Prostate gland (tissue), 2 donors: ENCODE data around the gene CEP70.

Source experiments
- POLR2A ChIP-seq: fragments of 450-650 bp; IDR thresholded peaks from one replicate; pipeline ENCODE4 v1.6.1; 2016; ENCODE audit warnings: antibody characterized with exemption, mild to moderate bottlenecking
- TF ChIP-seq, protein P1 (sequence below), 4 experiments: fragments of 200-600 bp in 2 of 4; fragments of 450-650 bp in 2 of 4; sonication (generic) in 2 of 4; IDR thresholded peaks; 1 replicate in 3 of 4; 2 replicates in 1 of 4; pipeline ENCODE4 v1.5.1; 2016 to 2019; ENCODE audit warnings: antibody characterized with exemption in 4 of 4, mild to moderate bottlenecking in 2 of 4, moderate library complexity in 2 of 4

DNA sequence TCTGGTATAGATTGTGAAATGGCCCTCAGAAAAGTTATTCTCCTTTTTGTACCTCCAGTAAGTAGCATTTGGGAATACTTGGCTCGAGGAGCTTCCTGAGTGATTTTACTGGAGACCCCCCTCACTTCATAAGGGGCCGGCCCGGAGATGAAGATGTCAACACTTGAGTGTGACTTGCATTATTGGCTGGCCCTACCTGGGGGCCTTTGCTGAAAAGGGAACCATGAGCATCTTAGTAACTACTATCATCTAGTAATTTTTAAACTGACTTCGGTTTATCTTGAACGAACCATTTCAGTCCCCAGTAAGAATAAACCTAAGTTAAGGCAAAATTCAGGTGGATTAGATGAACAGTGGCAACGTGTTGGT lies 15.8 kb upstream of the CEP70 start:
- TF ChIP-seq, protein P1, sequence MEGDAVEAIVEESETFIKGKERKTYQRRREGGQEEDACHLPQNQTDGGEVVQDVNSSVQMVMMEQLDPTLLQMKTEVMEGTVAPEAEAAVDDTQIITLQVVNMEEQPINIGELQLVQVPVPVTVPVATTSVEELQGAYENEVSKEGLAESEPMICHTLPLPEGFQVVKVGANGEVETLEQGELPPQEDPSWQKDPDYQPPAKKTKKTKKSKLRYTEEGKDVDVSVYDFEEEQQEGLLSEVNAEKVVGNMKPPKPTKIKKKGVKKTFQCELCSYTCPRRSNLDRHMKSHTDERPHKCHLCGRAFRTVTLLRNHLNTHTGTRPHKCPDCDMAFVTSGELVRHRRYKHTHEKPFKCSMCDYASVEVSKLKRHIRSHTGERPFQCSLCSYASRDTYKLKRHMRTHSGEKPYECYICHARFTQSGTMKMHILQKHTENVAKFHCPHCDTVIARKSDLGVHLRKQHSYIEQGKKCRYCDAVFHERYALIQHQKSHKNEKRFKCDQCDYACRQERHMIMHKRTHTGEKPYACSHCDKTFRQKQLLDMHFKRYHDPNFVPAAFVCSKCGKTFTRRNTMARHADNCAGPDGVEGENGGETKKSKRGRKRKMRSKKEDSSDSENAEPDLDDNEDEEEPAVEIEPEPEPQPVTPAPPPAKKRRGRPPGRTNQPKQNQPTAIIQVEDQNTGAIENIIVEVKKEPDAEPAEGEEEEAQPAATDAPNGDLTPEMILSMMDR (IDR thresholded peaks at IDR 0.05), result no peak
- TF ChIP-seq POLR2A, result no peak
